ENCODE data around the gene PLAC1. TPM values are rescaled to one million over a fixed set of nuclear protein-coding genes. Genes with fewer than 3 reads are reported as not detected.

PLAC1 gene
- total RNA-seq, 1 experiment from 2014 or later: 0.91 TPM

DNA sequence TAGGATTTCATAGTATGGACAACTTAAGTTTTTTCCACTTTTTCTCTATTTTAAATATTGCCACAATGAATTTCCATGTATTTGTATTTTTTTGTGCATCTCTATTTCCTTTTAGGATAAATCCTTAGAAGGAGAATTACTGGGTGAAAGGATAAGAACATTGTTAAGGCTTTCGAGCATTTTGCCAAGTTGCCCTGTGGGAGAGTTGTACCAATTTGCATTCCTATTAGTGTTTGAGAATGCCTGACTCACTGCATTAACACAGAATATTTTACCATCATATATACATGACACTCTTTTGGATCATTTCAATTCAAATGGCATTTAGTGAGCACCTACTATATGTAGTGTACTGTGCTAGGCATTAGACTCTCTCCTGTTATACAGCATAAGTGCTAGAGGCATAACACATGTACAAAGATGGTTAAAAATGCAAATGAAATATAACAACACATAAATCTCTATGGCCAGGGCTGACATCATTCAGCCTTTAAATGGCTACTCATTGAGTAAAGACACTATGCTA lies 57.0 kb downstream of the PLAC1 start:
- POLR2A ChIA-PET: interaction anchor here (0.6 to 1.5 kb wide), 3 partner anchors 44 to 137 kb away, joined by 3 to 4 read pairs (median 3); no protein-coding TSS in a partner anchor
- Mint-ChIP-seq H3K27ac (ENCODE audit: low read depth, unreplicated experiment) (no peak overlapping the region), H3K4me1 (ENCODE audit: insufficient read depth, unreplicated experiment) (peaks cover 8% of the 10 kb centered on the region), H3K9me3 (ENCODE audit: unreplicated experiment) (no peaks in the 10 kb centered on the region), H3K4me3 (ENCODE audit: unreplicated experiment) (no peak overlapping the region), H3K36me3 (ENCODE audit: insufficient read depth, unreplicated experiment) (no peaks in the 10 kb centered on the region), H3K27me3 (ENCODE audit: insufficient read depth, unreplicated experiment) (peaks cover 34% of the 10 kb centered on the region)
- BruUV-seq (replicated peaks): no TSS peak
- peak; percentile 19 for DNase-seq (ENCODE audit: unreplicated experiment)
- TF ChIP-seq, protein P1, sequence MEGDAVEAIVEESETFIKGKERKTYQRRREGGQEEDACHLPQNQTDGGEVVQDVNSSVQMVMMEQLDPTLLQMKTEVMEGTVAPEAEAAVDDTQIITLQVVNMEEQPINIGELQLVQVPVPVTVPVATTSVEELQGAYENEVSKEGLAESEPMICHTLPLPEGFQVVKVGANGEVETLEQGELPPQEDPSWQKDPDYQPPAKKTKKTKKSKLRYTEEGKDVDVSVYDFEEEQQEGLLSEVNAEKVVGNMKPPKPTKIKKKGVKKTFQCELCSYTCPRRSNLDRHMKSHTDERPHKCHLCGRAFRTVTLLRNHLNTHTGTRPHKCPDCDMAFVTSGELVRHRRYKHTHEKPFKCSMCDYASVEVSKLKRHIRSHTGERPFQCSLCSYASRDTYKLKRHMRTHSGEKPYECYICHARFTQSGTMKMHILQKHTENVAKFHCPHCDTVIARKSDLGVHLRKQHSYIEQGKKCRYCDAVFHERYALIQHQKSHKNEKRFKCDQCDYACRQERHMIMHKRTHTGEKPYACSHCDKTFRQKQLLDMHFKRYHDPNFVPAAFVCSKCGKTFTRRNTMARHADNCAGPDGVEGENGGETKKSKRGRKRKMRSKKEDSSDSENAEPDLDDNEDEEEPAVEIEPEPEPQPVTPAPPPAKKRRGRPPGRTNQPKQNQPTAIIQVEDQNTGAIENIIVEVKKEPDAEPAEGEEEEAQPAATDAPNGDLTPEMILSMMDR (IDR thresholded peaks at IDR 0.05; ENCODE audit: unreplicated experiment): no peak
- CTCF ChIA-PET: no interaction called here
- intact Hi-C loops (cut with micrococcal nuclease): loop anchor here (5.0 kb wide), 2 partner anchors 79 to 91 kb away; no protein-coding TSS in a partner anchor

DNA sequence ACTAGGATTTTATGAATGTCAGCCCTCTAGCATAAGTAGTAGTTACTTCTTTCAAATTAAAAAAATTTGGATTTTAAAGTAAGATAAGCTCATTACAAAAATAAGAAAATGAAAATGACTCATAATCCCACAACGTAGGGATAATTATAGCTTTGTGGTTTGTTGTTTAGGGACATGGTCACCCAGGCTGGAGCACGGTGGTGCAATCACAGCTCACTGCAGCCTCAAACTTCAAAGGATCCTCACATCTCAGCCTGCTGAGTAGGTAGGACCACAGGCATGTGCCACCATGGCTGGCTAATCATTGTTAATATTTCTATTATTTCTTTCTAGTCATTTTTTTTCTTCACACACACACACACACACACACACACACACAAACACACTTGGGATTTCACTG lies 57.6 kb downstream of the PLAC1 start:
- ChIA-PET CTCF (interaction anchor here (0.6 to 0.7 kb wide), 2 partner anchors 18 to 61 kb away, joined by 3 to 4 read pairs; no protein-coding TSS in a partner anchor), POLR2A (interaction anchor here (0.6 to 1.5 kb wide), 5 partner anchors 43 to 180 kb away, joined by 3 to 4 read pairs (median 3); no protein-coding TSS in a partner anchor)
- no peaks in the 10 kb centered on the region for H3K36me3 Mint-ChIP-seq (ENCODE audit: insufficient read depth, unreplicated experiment)
- intact Hi-C loops (cut with micrococcal nuclease): loop anchor here (5.0 kb wide), 2 partner anchors 78 to 92 kb away; no protein-coding TSS in a partner anchor
- H3K9me3 Mint-ChIP-seq (ENCODE audit: unreplicated experiment): no peaks in the 10 kb centered on the region
- TF ChIP-seq, protein P1 (IDR thresholded peaks at IDR 0.05; ENCODE audit: unreplicated experiment): no peak
- H3K4me3 Mint-ChIP-seq (ENCODE audit: unreplicated experiment): no peak overlapping the region
- H3K27ac Mint-ChIP-seq (ENCODE audit: low read depth, unreplicated experiment): no peak overlapping the region
- peaks cover 40% of the 10 kb centered on the region for H3K27me3 Mint-ChIP-seq (ENCODE audit: insufficient read depth, unreplicated experiment)
- DNase-seq (ENCODE audit: unreplicated experiment): peak; percentile 40
- BruUV-seq (replicated peaks): no TSS peak
- H3K4me1 Mint-ChIP-seq (ENCODE audit: insufficient read depth, unreplicated experiment): peaks cover 8% of the 10 kb centered on the region

DNA sequence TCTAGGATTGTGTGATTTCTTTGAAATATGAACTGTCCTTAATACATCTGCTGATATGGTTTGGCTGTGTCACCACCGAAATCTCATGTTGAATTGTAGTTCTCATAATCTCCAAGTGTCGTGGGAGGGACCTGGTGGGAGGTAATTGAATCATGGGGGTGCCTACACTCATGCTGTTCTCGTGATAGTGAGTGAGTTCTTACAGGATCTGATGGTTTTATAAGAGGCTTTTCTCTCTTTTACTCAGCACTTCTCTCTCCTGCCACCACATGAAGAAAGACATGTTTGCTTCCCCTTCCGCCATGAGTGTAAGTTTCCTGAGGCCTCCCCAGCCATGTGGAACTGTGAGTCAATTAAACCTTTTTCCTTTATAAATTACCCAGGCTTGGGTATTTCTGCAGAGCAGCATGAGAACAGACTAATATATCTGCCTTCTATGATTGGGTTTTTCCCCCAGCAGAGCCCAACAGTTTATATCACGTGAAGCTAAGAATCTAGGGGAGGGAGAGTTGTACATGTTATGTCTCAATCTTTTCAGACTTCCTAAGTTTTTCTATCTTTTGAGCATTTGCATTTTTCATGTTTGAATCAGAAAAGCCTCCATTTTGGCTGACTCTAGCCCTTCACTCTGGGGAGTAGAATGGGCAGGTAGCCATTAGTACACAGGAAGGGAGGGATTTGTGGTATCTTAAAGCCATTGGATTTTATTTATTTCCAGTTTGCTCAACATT lies 58.9 kb downstream of the PLAC1 start:
- CTCF ChIA-PET: no interaction called here
- POLR2A ChIA-PET: no interaction called here
- Mint-ChIP-seq H3K4me3 (ENCODE audit: unreplicated experiment) (no peak overlapping the region), H3K27ac (ENCODE audit: low read depth, unreplicated experiment) (no peak overlapping the region), H3K27me3 (ENCODE audit: insufficient read depth, unreplicated experiment) (peaks cover 53% of the 10 kb centered on the region), H3K9me3 (ENCODE audit: unreplicated experiment) (no peaks in the 10 kb centered on the region), H3K36me3 (ENCODE audit: insufficient read depth, unreplicated experiment) (no peaks in the 10 kb centered on the region), H3K4me1 (ENCODE audit: insufficient read depth, unreplicated experiment) (peaks cover 7% of the 10 kb centered on the region)
- DNase-seq (ENCODE audit: unreplicated experiment): peak; percentile 31
- TF ChIP-seq, protein P1 (IDR thresholded peaks at IDR 0.05; ENCODE audit: unreplicated experiment): no peak
- intact Hi-C loops (cut with micrococcal nuclease): no loop called here
- no TSS peak for BruUV-seq (replicated peaks)

DNA sequence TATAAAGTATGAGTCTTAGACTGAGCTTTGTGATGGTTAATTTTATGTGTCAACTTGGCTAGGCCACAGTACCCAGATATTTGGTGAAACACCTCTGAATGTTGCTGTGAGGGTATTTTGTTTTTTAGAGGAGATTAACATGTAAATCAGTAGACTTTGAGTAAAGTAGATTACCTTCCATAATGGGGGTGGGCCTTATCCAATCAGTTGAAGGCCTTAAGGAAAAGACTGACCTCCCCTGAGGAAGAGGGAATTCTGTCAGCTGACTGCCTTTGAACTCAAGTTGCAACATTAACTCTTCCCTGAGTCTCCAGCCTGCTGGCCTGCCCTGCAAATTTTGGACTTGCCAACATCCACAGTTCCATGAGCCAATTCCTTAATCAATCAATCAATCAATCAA lies 66.0 kb downstream of the PLAC1 start:
- intact Hi-C loops (cut with micrococcal nuclease): no loop called here
- H3K27me3 Mint-ChIP-seq (ENCODE audit: insufficient read depth, unreplicated experiment): peaks cover 75% of the 10 kb centered on the region
- no peak for DNase-seq (ENCODE audit: unreplicated experiment)
- TF ChIP-seq, protein P1 (IDR thresholded peaks at IDR 0.05; ENCODE audit: unreplicated experiment): no peak
- no TSS peak for BruUV-seq (replicated peaks)
- no peaks in the 10 kb centered on the region for H3K4me1 Mint-ChIP-seq (ENCODE audit: insufficient read depth, unreplicated experiment)
- ChIA-PET CTCF (interaction anchor here (0.6 kb wide), 1 partner anchor 815 kb away, joined by 3 read pairs; no protein-coding TSS in a partner anchor), POLR2A (no interaction called here)
- no peaks in the 10 kb centered on the region for H3K36me3 Mint-ChIP-seq (ENCODE audit: insufficient read depth, unreplicated experiment)
- H3K27ac Mint-ChIP-seq (ENCODE audit: low read depth, unreplicated experiment): no peak overlapping the region
- no peaks in the 10 kb centered on the region for H3K9me3 Mint-ChIP-seq (ENCODE audit: unreplicated experiment)
- H3K4me3 Mint-ChIP-seq (ENCODE audit: unreplicated experiment): no peak overlapping the region

Measured in MCF 10A (cell line).